ENCODE data around the gene KMT2C.

The KMT2C gene

GRCh38 chr7:152203095-152203494 lies 232.7 kb downstream of the KMT2C start:
- DNase-seq (ENCODE audit: low spot score): no peak

DNA sequence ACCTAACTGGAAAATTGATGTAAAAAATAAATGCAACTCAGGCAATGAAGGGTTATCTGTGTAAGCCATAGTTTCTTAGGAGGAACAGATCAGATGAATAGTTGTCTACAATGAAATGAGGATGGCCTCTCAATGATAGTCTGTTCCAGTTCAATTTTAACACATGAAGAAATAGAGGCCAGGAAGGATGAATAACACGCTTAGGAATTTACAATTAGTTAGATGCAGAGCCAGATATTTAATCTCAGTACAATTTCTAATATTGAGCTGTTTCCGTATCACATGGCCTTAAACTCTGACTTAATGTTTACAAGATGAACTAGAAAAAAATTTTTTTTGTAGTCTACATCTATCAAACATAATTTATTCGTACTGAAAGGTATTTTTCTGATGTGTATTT lies 233.7 kb downstream of the KMT2C start:
- no peak for DNase-seq (ENCODE audit: low spot score)

DNA sequence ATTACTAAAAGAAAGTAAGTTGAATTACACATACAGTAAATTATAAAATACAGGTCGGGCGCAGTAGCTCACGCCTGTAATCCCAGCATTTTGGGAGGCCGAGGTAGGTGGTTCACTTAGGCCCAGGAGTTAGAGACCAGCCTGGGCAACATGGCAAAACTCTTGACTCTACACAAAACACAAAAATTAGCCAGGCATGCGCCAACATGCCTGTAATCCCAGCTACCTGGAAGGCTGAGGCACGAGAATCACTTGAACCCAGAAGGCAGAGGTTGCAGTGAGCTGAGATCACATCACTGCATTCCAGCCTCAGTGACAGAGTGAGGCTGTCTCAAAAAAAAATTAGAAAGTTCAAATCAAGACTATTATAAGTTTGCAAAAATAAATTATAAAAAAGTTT lies 235.4 kb downstream of the KMT2C start:
- DNase-seq (ENCODE audit: low spot score): no peak

DNA sequence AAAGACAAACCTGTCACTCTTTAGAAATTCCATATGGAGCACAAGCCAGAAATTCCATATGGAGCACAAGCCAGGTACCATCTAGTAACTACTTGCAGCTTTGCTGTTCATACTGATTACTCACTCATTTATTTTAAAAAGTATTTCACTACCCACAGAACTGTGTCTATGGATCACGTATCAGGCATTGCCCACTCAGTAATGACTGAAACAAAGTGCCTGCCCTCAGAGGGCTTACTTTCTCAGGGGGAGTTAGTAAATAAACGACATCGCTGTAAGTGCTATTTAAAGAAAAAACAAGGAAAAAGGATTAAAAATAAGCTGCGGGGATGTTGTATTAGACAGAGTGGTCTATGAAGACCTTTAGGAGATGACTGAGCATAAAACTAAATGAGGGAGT lies 239.4 kb downstream of the KMT2C start:
- DNase-seq (ENCODE audit: low spot score): no peak

DNA sequence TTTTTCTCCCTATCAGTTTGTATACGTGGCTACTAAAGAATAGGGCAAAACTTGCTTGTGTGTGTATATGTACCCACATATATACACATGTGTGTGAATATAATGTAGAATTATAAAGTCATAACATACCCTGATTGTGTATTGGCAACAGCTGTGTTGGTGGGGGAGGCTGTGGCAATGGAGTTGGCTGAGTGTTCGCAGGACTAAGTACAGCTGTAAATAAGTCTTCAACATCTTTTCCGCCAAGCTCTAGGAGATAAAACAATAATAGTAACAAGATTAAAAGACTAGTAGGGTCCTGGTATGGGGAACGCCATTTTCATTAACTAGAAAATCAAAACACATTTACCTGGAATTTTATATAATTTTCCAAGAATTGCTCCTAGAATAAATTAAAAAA lies 241.9 kb downstream of the KMT2C start:
- DNase-seq (ENCODE audit: low spot score): no peak

GRCh38 chr7:152189061-152189460 lies 246.7 kb downstream of the KMT2C start:
- DNase-seq (ENCODE audit: low spot score): no peak

- DNase-seq (ENCODE audit: low spot score): no peak
These were observed 250.2 kb downstream of the KMT2C start for GRCh38 chr7:152185558-152185957.

DNA sequence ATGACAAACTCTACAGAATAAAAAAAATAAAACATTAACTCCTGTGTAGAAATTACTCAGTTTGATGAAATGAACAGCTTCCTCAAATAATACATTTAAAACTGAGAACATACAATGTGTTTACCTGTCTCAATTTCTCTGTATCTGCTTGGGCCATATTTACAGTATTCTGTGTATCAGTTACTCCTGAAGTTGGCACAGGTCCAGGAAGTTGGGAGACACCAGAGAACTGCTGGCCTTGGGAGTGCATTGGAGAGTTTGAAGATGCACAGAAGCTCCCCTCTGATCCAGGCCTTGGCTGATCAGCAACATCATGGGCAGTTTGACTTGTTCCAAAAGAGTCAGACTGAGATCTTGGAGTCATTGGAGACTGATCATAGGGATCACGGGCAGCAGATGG lies 255.2 kb downstream of the KMT2C start:
- no peak for DNase-seq (ENCODE audit: low spot score)

GRCh38 chr7:152180048-152180447 lies 255.8 kb downstream of the KMT2C start:
- DNase-seq (ENCODE audit: low spot score): no peak

DNA sequence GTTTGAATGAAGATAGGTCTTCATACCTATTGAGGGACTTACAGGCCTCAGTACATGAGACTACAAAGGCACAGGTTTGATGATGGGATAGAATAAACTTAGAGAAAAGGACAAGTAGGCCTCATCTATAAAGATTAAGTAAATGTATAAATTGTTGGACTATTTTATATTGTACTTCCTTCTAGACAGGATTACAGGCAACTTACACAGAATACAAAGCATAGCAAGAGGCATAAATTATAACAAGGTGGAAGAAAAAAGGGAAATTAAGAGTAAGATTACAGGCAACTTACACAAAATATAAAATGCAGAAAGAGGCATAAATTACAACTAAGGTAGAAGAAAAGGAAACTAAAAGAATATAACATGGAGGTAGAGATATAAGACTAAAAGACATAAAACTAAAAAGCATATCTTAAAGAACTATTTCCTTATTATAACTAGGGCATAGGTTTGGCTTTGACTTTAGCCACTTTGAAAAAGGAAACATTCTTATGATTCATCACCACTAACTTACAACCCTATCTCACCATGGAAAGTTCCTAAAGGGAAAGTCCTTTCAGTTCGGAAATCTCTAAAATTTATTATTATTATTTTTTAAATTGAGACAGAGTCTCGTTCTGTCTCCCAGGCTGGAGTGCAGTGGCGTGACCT lies 257.3 kb downstream of the KMT2C start:
- no peak for DNase-seq (ENCODE audit: low spot score)

DNA sequence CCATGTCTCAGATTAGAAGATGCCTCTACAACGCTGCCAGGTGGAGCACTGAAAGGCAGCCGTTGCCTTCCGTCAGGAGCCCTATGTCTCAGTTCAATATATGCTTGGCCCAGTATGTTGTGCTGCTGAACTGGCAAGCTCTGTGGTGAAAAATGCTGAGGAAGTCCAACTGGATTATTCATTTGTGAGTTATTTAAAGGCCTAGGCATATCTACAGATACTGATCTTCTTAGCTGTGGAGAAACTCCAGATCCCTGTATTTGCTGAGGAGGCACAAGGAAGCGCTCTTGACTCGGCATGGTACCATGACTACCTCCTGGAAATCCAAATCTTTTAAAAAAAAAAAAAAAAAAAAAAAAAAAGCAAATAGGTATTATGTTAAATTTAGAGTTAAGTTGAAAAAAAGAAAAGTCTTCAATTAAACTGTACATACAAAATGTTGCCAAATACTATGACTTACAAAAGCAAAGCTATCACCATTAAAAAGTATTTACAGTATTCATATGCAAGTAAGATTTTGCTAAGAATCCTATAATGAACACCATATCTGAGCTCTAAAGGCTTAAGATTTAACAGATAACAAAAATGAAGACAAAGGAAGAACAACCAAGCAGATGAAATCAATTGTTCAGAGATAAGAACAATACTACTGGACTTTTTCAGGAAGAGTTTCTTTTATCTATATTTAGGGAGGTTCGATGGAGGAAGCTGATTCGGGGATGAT lies 258.0 kb downstream of the KMT2C start:
- no peak for DNase-seq (ENCODE audit: low spot score)

DNA sequence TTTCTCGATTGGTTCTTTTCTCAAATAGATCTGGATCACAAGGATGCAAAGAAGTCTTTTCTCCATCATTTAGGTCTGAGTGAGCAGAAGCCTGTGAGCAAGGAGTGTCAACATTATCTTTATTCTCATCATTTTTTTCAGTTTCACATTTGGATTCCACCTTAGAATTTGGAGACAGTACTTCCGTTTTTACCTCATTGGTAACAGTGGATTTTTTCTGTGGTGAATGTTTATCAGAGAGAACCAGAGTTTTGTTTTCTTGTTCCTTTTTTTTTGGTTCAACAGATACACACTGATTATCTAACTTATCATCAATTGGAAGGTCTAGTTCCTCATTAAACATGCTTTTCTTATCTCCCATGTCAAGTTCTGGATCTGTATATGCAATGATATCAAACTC lies 259.0 kb downstream of the KMT2C start:
- DNase-seq (ENCODE audit: low spot score): no peak

DNA sequence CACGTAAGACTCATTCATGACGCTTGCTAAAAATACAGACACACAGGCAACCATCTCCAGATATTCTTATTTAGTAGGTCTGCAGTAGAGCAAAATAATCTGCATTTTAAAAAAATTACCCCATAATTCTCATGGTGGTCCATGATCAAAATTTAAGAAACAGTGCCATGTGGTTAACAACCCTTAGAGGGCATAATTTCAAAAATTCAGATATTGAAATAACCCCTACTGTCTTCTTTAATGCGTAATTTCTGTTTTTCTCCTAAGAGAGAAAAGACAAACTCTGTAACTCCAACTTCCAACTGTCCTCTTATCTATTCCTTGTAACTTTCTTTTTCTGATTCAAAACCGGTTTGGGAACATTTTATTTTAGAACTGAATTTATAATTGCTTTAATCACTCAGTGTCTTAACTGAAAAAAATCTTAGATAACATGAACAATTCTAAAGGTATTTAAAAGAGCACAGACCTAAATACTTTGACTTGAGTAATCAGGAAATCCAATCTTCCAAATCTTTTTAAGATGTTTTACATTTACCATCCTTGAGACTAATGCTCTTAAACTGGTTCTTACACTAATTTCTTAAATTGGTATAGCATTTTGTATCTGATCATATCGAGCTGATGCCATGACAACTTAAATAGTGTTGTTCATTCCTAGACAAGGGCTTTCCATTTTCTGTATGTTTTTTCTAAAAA lies 262.3 kb downstream of the KMT2C start:
- DNase-seq (ENCODE audit: low spot score): no peak

- no peak for DNase-seq (ENCODE audit: low spot score)
These were observed 273.5 kb downstream of the KMT2C start for GRCh38 chr7:152162287-152162686.

DNA sequence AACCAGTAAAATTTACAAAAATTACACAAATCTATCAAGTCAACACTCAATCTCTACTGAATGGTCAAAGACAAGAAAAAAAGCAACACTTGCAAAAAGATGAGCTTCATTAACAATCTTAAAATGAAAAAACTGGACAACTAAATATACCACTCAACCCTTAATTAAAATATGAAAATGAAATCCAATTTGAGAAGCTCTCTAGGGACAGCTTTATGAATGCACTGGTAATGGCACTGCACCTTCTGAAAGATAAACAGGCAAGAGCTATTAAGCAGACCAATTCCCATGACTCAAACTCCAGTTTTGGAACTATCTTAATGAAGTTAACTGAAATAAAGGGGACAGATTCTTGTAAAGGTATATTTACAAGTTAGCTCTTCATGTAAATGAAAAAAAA lies 274.6 kb downstream of the KMT2C start:
- DNase-seq (ENCODE audit: low spot score): no peak

DNA sequence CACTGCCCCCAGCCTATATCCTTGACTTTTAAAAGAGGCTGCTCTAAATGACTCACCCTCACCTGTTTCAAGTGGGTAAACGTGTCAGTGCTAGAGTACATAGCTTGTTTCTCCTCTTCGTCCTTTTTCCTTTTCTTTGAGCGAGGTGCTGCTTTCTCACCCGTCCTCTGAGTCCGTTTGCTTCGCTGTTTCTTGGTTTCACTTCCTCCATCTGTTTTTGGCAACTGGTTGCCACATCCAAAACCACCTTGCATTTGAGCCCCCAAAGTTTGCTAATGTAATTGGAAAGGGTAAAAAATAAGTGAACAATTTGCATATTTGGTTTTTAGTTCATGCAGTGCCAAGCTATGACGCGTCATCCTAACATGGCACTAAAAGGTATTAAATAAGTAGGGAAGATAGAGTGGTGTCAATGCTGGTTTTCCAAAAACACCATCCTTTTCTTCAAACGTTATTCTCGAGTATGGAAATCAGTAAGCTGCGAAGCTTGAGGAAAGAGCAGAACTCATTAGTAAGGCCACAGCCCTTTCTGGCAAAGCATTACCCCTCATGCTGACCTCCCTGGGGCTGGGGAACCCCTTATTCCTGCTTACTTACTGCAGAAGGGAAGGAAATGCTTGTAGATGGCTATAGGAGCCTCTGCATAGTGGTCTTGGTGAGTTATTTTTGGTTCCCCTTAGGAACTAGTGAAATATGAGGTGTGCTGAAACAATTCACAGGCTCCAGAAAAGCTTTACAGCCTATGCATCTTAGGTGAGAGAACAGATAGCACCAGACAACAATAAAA lies 276.8 kb downstream of the KMT2C start:
- DNase-seq (ENCODE audit: low spot score): peak; percentile 6

DNA sequence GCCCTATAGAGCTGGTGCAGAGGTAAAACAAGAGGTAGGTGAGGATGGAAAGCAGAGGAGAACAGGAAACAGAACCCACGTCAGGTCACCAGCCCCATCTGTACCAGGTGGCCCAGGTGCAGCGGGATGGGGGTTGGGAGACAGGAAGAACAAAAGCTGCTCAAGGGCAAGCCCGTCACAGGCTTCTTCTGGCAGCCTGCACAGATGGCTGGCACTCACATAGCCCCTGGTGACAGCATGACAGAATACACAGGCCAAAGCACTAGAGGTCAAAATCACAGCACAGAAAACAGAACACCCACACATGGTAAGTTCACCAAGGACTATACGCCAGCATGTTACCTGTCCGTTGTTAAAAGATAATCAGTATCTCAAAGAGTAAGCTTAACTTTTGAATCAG lies 283.5 kb downstream of the KMT2C start:
- no peak for DNase-seq (ENCODE audit: low spot score)

DNA sequence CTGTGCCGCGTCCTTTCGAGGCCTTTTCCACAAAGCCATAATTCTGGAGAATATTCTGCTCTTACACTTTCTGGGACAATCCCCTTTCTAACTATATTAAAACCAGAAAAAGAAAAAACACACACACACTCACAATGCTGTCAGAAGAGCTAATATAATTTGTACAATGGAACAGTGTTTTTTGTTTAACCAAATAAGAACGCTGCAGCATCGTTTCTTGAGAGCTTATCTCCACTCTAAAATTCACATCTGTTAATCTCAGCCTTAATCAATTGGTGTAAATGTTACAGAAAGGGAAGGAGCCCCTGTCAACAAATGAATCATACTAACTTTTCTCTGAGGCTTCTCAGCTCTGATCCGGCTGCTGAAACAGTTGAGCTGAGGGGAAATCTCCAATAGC lies 286.4 kb downstream of the KMT2C start:
- no peak for DNase-seq (ENCODE audit: low spot score)

- DNase-seq (ENCODE audit: low spot score): no peak
These were observed 287.1 kb downstream of the KMT2C start for GRCh38 chr7:152148706-152149105.

DNA sequence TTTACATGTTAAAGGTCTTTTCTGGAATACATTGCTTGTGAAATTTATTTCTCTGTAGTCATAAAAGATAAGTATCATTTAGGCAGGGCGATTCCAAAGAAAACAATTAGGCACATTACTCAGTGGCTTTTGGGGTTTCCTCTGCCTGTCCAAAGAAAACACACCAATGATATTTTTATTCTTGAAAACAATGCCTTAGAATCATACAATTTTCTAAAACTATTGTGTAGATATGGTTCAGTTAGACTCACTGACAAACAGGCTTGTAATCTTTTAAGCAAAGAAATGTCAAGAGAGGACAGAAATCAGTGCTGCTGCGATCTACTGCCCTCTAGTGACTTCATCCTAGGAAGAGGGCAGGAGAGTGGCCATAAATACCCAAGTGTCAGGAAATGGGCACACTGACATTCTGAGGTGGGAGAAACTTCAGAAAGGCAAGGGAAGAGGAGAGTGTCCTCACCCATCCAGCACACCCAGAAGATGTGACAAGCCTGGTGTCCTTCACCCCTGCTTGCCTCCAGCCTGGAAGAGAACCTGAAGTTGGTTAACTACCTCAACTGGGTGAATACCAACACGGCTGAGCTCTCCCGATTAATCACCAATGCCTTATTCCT lies 289.8 kb downstream of the KMT2C start:
- DNase-seq (ENCODE audit: low spot score): peak; percentile 30

DNA sequence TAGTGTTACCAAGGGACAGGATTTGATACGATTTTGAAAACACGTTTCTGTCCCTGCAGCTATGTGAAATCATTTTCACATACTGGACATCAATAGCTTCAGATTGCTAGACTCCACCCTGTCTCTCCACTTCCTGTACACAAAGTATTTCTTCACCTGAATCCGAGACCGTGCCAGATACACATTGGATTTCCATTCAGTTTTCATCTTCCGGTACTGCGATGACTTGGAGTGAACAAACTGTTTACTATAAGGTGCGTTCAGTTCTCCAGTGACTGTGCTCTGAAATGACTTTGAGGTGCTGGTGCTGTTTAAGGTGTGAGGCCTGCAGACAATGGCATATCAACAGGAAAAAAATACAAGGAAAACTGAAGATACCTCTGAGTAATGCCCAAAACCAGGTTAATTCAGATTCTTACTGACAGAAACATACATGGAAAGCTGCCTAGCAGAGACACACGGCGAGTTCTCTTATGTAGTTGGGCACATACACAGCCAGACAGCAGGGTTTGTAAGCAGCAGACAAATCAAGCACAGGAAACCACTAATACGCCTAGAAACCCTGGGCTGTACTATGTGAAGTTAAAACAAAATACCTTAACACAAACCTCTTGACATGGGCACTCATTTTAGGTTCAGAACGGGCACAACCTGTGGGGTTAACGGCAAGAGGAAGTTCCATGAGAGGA lies 291.1 kb downstream of the KMT2C start:
- DNase-seq (ENCODE audit: low spot score): peak; percentile 51

Data from activated CD4-positive, alpha-beta T cell treated with anti-CD3 and anti-CD28 coated beads, Interleukin-2, Interleukin-4, amounts not matched to agents 100 ng/mL and 50 ng/mL, durations not matched to agents 16 hours and 8 hours (primary cell).